Gastroesophageal sphincter (tissue), 3 donors: ENCODE results near the gene SLC12A1.

Source experiments
- EP300 ChIP-seq: sonication (generic); formaldehyde crosslinking; IDR thresholded peaks from one replicate; pipeline ENCODE4 v1.6.1; 2017; ENCODE audit warnings: antibody characterized with exemption, mild to moderate bottlenecking
- POLR2A ChIP-seq, 2 donors: fragments of 450-650 bp; IDR thresholded peaks; one replicate each; pipeline ENCODE4 v1.6.1; 2017; ENCODE audit warnings: antibody characterized with exemption in 2 of 2, mild to moderate bottlenecking in 2 of 2, moderate library complexity in 1 of 2
- POLR2AphosphoS5 ChIP-seq: sonication (generic); formaldehyde crosslinking; IDR thresholded peaks from one replicate; pipeline ENCODE4 v1.6.1; 2017; ENCODE audit warnings: antibody characterized with exemption
- TF ChIP-seq, protein P1 (sequence below), 4 experiments: fragments of 200-600 bp in 2 of 4; fragments of 450-650 bp in 2 of 4; sonication (generic) in 1 of 4; IDR thresholded peaks; one replicate each; pipeline ENCODE4 v1.5.1; 2017 to 2019; ENCODE audit warnings: antibody characterized with exemption in 4 of 4, mild to moderate bottlenecking in 2 of 4, moderate library complexity in 2 of 4

DNA sequence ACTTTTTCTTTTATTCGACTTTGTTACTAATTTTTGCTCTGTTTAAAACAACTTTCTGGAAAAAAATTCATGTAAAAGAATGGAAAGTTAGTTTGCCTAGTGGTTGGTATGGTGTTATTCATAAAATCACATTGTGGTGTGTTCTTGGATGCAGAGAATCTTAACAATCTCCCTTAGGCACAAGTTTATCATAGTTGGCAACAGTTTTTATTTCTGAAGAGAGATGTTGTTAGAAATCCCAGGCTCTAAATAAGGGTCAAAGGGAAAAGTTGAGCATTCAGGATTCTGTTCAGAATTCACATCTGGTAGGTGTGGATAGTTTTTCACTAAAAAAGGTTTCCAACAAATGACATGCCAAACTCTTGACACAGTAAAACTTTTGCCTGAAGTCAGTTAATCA, 131.5 kb downstream of the SLC12A1 start:
- TF ChIP-seq, protein P1, sequence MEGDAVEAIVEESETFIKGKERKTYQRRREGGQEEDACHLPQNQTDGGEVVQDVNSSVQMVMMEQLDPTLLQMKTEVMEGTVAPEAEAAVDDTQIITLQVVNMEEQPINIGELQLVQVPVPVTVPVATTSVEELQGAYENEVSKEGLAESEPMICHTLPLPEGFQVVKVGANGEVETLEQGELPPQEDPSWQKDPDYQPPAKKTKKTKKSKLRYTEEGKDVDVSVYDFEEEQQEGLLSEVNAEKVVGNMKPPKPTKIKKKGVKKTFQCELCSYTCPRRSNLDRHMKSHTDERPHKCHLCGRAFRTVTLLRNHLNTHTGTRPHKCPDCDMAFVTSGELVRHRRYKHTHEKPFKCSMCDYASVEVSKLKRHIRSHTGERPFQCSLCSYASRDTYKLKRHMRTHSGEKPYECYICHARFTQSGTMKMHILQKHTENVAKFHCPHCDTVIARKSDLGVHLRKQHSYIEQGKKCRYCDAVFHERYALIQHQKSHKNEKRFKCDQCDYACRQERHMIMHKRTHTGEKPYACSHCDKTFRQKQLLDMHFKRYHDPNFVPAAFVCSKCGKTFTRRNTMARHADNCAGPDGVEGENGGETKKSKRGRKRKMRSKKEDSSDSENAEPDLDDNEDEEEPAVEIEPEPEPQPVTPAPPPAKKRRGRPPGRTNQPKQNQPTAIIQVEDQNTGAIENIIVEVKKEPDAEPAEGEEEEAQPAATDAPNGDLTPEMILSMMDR (IDR thresholded peaks at IDR 0.05): no peak
- no peak for TF ChIP-seq POLR2AphosphoS5
- no peak for TF ChIP-seq POLR2A (IDR thresholded peaks at IDR 0.05)
- TF ChIP-seq EP300: no peak
